Suprapubic skin (tissue), 4 donors: ENCODE measurements around the gene ITPRID1. TPM values are rescaled to one million over a fixed set of nuclear protein-coding genes. Genes with fewer than 3 reads are reported as not detected.

Experiments used
- DNase-seq, 2 donors: peaks; one replicate each; pipeline ENCODE4 v3.0.0-alpha.2; 2019; ENCODE audit warnings: low spot score in 2 of 2
- H3K27ac ChIP-seq: fragments of 200-600 bp; sonication (generic); one replicate; pipeline ENCODE4 v1.5.1; 2019
- H3K27me3 ChIP-seq: fragments of 200-600 bp; sonication (generic); one replicate; pipeline ENCODE4 v1.5.1; 2019
- H3K36me3 ChIP-seq: fragments of 200-600 bp; sonication (generic); one replicate; pipeline ENCODE4 v1.5.1; 2019
- H3K4me1 ChIP-seq: fragments of 200-600 bp; sonication (generic); one replicate; pipeline ENCODE4 v1.5.1; 2019
- H3K4me3 ChIP-seq: fragments of 200-600 bp; sonication (generic); one replicate; pipeline ENCODE4 v1.5.1; 2019; ENCODE audit warnings: mild to moderate bottlenecking
- H3K9me3 ChIP-seq: fragments of 200-600 bp; sonication (generic); one replicate; pipeline ENCODE4 v1.5.1; 2019
- EP300 ChIP-seq: sonication (generic); formaldehyde crosslinking; IDR thresholded peaks from one replicate; pipeline ENCODE4 v1.6.1; 2017; ENCODE audit warnings: antibody characterized with exemption
- POLR2A ChIP-seq, 2 donors: fragments of 450-650 bp; IDR thresholded peaks; one replicate each; pipeline ENCODE4 v1.6.1; 2017; ENCODE audit warnings: antibody characterized with exemption in 2 of 2, mild to moderate bottlenecking in 2 of 2, moderate library complexity in 2 of 2
- POLR2AphosphoS5 ChIP-seq, 3 donors: sonication (generic); formaldehyde crosslinking; IDR thresholded peaks; one replicate each; pipeline ENCODE4 v1.6.1; 2017; ENCODE audit warnings: antibody characterized with exemption in 3 of 3
- WGBS: methylation state at CpG from one replicate; pipeline ENCODE4 v1.1.5; 2018; 5-methylcytosine and 5-hydroxymethylcytosine counted together
- total RNA-seq, 4 donors: library from RNA; depleted of rRNA; stranded (reverse); fragments of >200 nt; gene quantifications; one replicate each; pipeline ENCODE4 v1.1.0, GENCODE V29; 2016
- TF ChIP-seq, protein P1 (sequence below), 2 donors: fragments of 200-600 bp in 1 of 2; fragments of 450-650 bp in 1 of 2; sonication (generic) in 1 of 2; IDR thresholded peaks; one replicate each; pipeline ENCODE4 v1.5.1; 2016 to 2019; ENCODE audit warnings: antibody characterized with exemption in 2 of 2, mild to moderate bottlenecking in 1 of 2, moderate library complexity in 1 of 2

Gene ITPRID1
- total RNA-seq, 4 donors from 2014 or later, result 4.4 to 27.7 (median 7.9) TPM

DNA sequence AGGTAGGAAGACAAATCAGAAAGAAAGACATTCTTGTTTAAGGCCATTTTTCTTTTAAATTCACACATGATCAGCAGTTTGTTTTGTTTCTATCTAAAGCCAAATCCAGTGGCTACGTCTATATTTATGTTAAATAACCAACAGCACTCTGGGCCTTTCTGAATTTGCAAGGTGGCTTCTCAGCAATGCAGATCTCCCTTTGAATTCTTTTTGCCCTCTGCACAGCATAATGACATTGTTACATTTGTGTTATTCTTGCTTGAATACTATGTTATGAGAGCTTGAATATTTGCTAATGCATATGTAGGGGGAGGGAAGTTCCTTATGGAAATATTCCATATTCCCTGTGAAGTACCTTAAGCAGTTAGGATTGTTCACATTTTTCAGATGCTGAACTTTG, 99.7 kb downstream of the ITPRID1 start:
- TF ChIP-seq POLR2A (IDR thresholded peaks at IDR 0.05) (no peak), EP300 (no peak), POLR2AphosphoS5 (IDR thresholded peaks at IDR 0.05) (no peak)
- TF ChIP-seq, protein P1, sequence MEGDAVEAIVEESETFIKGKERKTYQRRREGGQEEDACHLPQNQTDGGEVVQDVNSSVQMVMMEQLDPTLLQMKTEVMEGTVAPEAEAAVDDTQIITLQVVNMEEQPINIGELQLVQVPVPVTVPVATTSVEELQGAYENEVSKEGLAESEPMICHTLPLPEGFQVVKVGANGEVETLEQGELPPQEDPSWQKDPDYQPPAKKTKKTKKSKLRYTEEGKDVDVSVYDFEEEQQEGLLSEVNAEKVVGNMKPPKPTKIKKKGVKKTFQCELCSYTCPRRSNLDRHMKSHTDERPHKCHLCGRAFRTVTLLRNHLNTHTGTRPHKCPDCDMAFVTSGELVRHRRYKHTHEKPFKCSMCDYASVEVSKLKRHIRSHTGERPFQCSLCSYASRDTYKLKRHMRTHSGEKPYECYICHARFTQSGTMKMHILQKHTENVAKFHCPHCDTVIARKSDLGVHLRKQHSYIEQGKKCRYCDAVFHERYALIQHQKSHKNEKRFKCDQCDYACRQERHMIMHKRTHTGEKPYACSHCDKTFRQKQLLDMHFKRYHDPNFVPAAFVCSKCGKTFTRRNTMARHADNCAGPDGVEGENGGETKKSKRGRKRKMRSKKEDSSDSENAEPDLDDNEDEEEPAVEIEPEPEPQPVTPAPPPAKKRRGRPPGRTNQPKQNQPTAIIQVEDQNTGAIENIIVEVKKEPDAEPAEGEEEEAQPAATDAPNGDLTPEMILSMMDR (IDR thresholded peaks at IDR 0.05), result no peak
- 67% methylated on average over 1 of the region's 1 CpG for WGBS
- H3K4me1 ChIP-seq, result no peaks in the 10 kb centered on the region
- no peaks in the 10 kb centered on the region for H3K9me3 ChIP-seq
- H3K27ac ChIP-seq, result no peak overlapping the region
- no peak overlapping the region for H3K4me3 ChIP-seq
- no peaks in the 10 kb centered on the region for H3K36me3 ChIP-seq
- no peaks in the 10 kb centered on the region for H3K27me3 ChIP-seq
- DNase-seq, result no peak

DNA sequence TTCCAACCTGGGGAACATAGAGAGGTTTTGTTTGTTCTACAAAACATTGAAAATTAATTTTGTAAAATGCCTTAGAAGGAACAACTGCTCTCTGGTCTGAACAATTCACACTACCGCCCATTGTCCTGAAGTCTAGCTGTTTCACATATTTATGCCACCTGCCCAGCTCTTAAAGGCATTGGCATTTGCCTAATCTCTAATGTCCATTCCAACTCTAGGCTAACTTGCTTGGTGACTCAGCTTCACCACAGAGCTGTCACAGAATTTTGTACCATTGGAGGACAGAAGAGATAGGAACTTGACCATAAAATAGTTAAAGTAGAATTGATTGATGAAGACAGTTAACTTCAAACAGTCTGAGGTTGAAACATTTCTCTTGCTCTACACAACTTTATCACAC, 119.6 kb downstream of the ITPRID1 start:
- Histone ChIP-seq H3K9me3 (no peaks in the 10 kb centered on the region), H3K27ac (no peak overlapping the region), H3K4me3 (no peak overlapping the region), H3K36me3 (no peaks in the 10 kb centered on the region), H3K4me1 (no peaks in the 10 kb centered on the region), H3K27me3 (no peaks in the 10 kb centered on the region)
- TF ChIP-seq, protein P1 (IDR thresholded peaks at IDR 0.05), result no peak
- no peak for DNase-seq
- 84% methylated on average over 1 of the region's 1 CpG for WGBS

DNA sequence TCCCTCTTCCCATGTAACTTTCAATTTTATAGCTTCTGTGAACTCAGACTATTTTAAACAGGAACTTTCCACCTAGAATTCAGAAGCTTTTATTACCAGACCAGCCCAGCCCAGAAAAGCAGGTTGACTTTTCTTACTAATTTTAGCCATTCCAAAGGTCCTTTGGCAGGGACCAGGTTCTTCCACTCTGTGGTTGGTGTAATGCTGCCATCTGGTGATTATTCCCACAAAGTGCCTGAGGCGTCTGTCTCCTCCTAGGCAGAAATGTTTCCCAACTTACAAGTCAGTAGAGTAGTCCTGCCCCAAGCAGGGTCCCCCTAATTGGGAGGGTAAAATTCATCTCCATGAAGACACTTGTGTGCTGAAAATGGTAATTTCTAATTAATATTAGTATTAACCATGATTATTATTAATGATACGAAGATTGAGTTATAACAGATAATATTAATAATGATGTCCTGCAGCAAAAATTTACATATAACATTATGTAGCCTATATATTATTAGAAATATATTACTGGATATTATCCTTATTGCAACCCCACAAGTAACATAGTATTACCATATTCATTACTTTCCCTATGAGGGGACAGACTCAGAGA, 120.1 kb downstream of the ITPRID1 start:
- Histone ChIP-seq H3K4me1 (no peaks in the 10 kb centered on the region), H3K27me3 (no peaks in the 10 kb centered on the region), H3K36me3 (no peaks in the 10 kb centered on the region), H3K4me3 (no peak overlapping the region), H3K9me3 (no peaks in the 10 kb centered on the region), H3K27ac (no peak overlapping the region)
- WGBS, result 37% methylated on average over 2 of the region's 2 CpGs
- DNase-seq, result no peak
- TF ChIP-seq POLR2AphosphoS5 (IDR thresholded peaks at IDR 0.05), result no peak
- TF ChIP-seq, protein P1 (IDR thresholded peaks at IDR 0.05), result peak; percentile 23 to 26

DNA sequence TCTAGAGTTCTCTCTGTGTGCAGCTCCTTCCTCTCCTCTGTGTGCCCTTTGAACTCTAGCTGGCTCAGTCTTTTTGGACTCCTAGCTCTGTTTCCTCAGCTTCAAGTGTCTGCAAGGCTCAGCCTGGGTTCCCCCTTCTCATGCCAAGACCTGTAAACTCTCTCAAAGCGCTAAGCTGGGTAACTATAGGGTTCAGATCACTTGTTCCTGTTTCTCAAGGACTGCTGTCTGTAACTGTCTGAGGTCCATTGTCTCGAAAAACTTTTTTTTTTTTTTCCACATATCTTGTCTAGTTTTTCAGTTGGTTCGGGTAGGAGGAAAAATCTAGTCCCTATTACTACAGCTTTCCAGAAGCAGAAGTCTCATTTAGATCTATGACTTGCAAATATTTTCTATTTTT, 126.5 kb downstream of the ITPRID1 start:
- no peaks in the 10 kb centered on the region for H3K4me1 ChIP-seq
- WGBS, result 73% methylated on average over 3 of the region's 3 CpGs
- H3K9me3 ChIP-seq, result no peaks in the 10 kb centered on the region
- no peak overlapping the region for H3K27ac ChIP-seq
- H3K27me3 ChIP-seq, result no peaks in the 10 kb centered on the region
- no peak overlapping the region for H3K4me3 ChIP-seq
- no peaks in the 10 kb centered on the region for H3K36me3 ChIP-seq
- DNase-seq, result no peak
- TF ChIP-seq POLR2AphosphoS5 (IDR thresholded peaks at IDR 0.05) (no peak), POLR2A (IDR thresholded peaks at IDR 0.05) (no peak), EP300 (no peak)
- TF ChIP-seq, protein P1 (IDR thresholded peaks at IDR 0.05), result no peak

DNA sequence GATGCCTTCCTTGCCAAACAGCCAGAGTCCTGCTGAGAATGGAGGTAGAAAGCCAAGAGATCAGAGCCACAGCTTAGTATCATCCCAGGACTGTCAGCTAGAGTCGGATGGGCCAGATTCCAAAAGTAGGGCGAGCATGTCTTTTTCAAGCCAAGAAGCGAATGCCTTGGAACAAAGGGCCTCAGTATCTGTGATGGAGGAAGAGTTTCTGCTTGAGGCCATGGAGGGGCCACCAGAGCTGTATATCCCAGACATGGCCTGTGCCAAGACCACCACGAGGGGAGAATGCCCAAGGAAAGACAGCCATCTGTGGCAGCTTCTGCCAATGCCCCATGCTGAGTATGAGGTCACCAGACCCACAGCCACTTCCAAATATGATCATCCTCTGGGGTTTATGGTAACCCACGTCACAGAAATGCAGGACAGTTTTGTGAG, 128.8 kb downstream of the ITPRID1 start:
- Histone ChIP-seq H3K9me3 (no peaks in the 10 kb centered on the region), H3K27me3 (no peaks in the 10 kb centered on the region), H3K27ac (no peak overlapping the region), H3K4me1 (no peaks in the 10 kb centered on the region), H3K36me3 (no peaks in the 10 kb centered on the region), H3K4me3 (no peak overlapping the region)
- no peak for DNase-seq
- TF ChIP-seq, protein P1 (IDR thresholded peaks at IDR 0.05), result no peak
- no peak for TF ChIP-seq POLR2AphosphoS5 (IDR thresholded peaks at IDR 0.05)
- WGBS, result 33% methylated on average over 4 of the region's 5 CpGs
